ENCODE data around the gene TPTE.
"Not testable (repeated sequence)": the region's sequence is repeated elsewhere in the genome, so short reads cannot be mapped to it uniquely, and the experiment has no call there.

DNA sequence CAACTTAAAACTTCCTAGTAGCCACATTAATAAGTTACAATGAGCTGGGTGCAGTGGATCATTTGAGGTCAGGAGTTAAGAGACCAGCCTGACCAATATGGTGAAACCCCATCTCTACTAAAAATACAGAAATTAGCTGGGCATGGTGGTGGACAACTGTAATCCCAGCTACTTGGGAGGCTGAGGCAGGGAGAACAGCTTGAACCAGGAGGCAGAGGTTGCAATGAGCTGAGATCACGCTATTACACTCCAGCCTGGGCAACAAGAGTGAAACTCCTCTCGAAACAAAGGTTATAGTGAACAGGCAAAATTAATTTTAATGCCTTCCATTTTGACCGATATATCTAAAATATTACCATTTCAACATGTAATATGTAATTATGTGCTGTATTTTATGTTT, 30.9 kb upstream of the TPTE start:
- TF ChIP-seq POLR2A (IDR thresholded peaks at IDR 0.05), result not testable (repeated sequence)
- TF ChIP-seq, protein P1, sequence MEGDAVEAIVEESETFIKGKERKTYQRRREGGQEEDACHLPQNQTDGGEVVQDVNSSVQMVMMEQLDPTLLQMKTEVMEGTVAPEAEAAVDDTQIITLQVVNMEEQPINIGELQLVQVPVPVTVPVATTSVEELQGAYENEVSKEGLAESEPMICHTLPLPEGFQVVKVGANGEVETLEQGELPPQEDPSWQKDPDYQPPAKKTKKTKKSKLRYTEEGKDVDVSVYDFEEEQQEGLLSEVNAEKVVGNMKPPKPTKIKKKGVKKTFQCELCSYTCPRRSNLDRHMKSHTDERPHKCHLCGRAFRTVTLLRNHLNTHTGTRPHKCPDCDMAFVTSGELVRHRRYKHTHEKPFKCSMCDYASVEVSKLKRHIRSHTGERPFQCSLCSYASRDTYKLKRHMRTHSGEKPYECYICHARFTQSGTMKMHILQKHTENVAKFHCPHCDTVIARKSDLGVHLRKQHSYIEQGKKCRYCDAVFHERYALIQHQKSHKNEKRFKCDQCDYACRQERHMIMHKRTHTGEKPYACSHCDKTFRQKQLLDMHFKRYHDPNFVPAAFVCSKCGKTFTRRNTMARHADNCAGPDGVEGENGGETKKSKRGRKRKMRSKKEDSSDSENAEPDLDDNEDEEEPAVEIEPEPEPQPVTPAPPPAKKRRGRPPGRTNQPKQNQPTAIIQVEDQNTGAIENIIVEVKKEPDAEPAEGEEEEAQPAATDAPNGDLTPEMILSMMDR (IDR thresholded peaks at IDR 0.05), result not testable (repeated sequence)

Data from body of pancreas (tissue), 4 donors.